GM21447 (cell line): ENCODE measurements around the gene GADD45A.
"Not testable (repeated sequence)": the region's sequence is repeated elsewhere in the genome, so short reads cannot be mapped to it uniquely, and the experiment has no call there.

Experiments used
- ATAC-seq: cut with Tn5 transposase; IDR thresholded peaks from one replicate; pipeline ENCODE4 v1.9.1; 2021; ENCODE audit not compliant: unreplicated experiment

Gene GADD45A

GRCh38 chr1:67685067-67685557, at the start of gene GADD45A:
Gene GADD45A, plus strand, starts transcription at chr1:67685201. Its CDS starts 294 bp downstream, at chr1:67685495.
- ATAC-seq, result peak; percentile 83

GRCh38 chr1:67636146-67636545, 48.9 kb upstream of the GADD45A start:
- ATAC-seq, result no peak

- no peak for ATAC-seq
These were observed 45.6 kb upstream of the GADD45A start for GRCh38 chr1:67639361-67639760.

- ATAC-seq, result no peak
These were observed 42.4 kb upstream of the GADD45A start for GRCh38 chr1:67642629-67643028.

- ATAC-seq, result no peak
These were observed 40.4 kb upstream of the GADD45A start for GRCh38 chr1:67644566-67644965.

GRCh38 chr1:67645495-67646144, 39.4 kb upstream of the GADD45A start:
- ATAC-seq, result no peak

GRCh38 chr1:67646145-67647035, 38.6 kb upstream of the GADD45A start:
- ATAC-seq, result no peak

GRCh38 chr1:67647036-67647798, 37.8 kb upstream of the GADD45A start:
- no peak for ATAC-seq

- no peak for ATAC-seq
These were observed 37.1 kb upstream of the GADD45A start for GRCh38 chr1:67647814-67648358.

- no peak for ATAC-seq
These were observed 36.2 kb upstream of the GADD45A start for GRCh38 chr1:67648582-67649326.

- no peak for ATAC-seq
These were observed 34.9 kb upstream of the GADD45A start for GRCh38 chr1:67650061-67650460.

GRCh38 chr1:67651031-67651430, 34.0 kb upstream of the GADD45A start:
- ATAC-seq, result no peak

GRCh38 chr1:67652800-67653199, 32.2 kb upstream of the GADD45A start:
- no peak for ATAC-seq

- no peak for ATAC-seq
These were observed 31.7 kb upstream of the GADD45A start for GRCh38 chr1:67653304-67653703.

- no peak for ATAC-seq
These were observed 29.4 kb upstream of the GADD45A start for GRCh38 chr1:67655581-67655980.

- ATAC-seq, result not testable (repeated sequence)
These were observed 27.8 kb upstream of the GADD45A start for GRCh38 chr1:67657152-67657551.

- ATAC-seq, result no peak
These were observed 25.8 kb upstream of the GADD45A start for GRCh38 chr1:67659229-67659628.

- ATAC-seq, result no peak
These were observed 22.1 kb upstream of the GADD45A start for GRCh38 chr1:67662884-67663283.

- no peak for ATAC-seq
These were observed 21.0 kb upstream of the GADD45A start for GRCh38 chr1:67664048-67664447.

- ATAC-seq, result not testable (repeated sequence)
These were observed 19.7 kb upstream of the GADD45A start for GRCh38 chr1:67665307-67665706.
